Measurements from ENCODE around the gene CPA4.

DNA sequence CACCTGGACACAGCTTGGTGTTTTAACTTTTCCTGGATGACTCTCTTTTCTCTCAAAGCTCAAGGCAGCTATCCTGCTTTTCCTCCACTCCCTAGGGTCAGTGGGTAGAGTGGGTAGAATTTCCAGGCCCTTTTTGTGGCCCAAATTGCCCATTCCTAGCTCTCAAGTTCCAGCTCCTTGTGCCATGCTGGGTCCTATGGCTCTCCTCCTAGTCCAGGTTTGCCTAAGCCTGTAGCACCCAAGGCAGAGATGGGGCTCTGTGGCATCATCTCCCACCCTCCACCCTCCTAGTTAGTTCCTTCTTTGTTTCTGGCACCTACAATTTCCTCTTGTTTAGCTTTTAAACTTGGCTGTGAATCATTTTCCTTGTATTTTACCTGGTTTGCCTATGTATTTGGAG, 9.7 kb downstream of the CPA4 start:
- TF ChIP-seq, protein P1, sequence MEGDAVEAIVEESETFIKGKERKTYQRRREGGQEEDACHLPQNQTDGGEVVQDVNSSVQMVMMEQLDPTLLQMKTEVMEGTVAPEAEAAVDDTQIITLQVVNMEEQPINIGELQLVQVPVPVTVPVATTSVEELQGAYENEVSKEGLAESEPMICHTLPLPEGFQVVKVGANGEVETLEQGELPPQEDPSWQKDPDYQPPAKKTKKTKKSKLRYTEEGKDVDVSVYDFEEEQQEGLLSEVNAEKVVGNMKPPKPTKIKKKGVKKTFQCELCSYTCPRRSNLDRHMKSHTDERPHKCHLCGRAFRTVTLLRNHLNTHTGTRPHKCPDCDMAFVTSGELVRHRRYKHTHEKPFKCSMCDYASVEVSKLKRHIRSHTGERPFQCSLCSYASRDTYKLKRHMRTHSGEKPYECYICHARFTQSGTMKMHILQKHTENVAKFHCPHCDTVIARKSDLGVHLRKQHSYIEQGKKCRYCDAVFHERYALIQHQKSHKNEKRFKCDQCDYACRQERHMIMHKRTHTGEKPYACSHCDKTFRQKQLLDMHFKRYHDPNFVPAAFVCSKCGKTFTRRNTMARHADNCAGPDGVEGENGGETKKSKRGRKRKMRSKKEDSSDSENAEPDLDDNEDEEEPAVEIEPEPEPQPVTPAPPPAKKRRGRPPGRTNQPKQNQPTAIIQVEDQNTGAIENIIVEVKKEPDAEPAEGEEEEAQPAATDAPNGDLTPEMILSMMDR (IDR thresholded peaks at IDR 0.05), result no peak
- no peak for TF ChIP-seq POLR2A (IDR thresholded peaks at IDR 0.05)

Data from lower leg skin (tissue), 3 donors.